Effector memory CD8-positive, alpha-beta T cell (primary cell): ENCODE measurements around the gene RBMS1.

Experiments used
- ATAC-seq: fragments of 150-1000 bp; cut with Tn5 transposase; replicated peaks from 2 replicates; pipeline ENCODE4 v1.10.0; 2021; ENCODE audit warnings: mild to moderate bottlenecking, moderate library complexity
- DNase-seq, 3 experiments: peaks; one replicate each; pipeline ENCODE4 v3.0.0; 2021
- H3K27ac Mint-ChIP-seq, 2 donors: one replicate each; pipeline ENCODE4 v1.8.0; 2022; ENCODE audit warnings: mild to moderate bottlenecking in 2 of 2, mixed read lengths in 2 of 2, moderate library complexity in 2 of 2
- H3K27me3 Mint-ChIP-seq, 2 donors: one replicate each; pipeline ENCODE4 v1.8.0; 2022; ENCODE audit warnings: mixed read lengths in 2 of 2
- H3K36me3 Mint-ChIP-seq: one replicate; pipeline ENCODE4 v1.8.0; 2022; ENCODE audit warnings: mild to moderate bottlenecking, moderate library complexity, mixed read lengths; ENCODE audit not compliant: insufficient read depth
- H3K4me1 Mint-ChIP-seq, 2 donors: one replicate each; pipeline ENCODE4 v1.8.0; 2022; ENCODE audit warnings: low read depth in 2 of 2, mixed read lengths in 2 of 2
- H3K4me3 Mint-ChIP-seq, 2 donors: one replicate each; pipeline ENCODE4 v1.8.0; 2022; ENCODE audit warnings: mild to moderate bottlenecking in 2 of 2, mixed read lengths in 2 of 2, moderate library complexity in 2 of 2
- H3K9me3 Mint-ChIP-seq, 2 donors: one replicate each; pipeline ENCODE4 v1.8.0; 2022; ENCODE audit warnings: mixed read lengths in 2 of 2

Gene RBMS1

GRCh38 chr2:160290598-160290997 is 203.0 kb downstream of the RBMS1 start:
- H3K4me1 Mint-ChIP-seq = peaks cover 19 to 24% of the 10 kb centered on the region in 2 donors
- no peak overlapping the region for H3K4me3 Mint-ChIP-seq
- H3K27ac Mint-ChIP-seq = peak overlapping the region; percentile 84 to 85
- no peak for ATAC-seq
- peaks cover 61% of the 10 kb centered on the region for H3K36me3 Mint-ChIP-seq
- H3K27me3 Mint-ChIP-seq = no peaks in the 10 kb centered on the region
- no peak for DNase-seq
- no peaks in the 10 kb centered on the region for H3K9me3 Mint-ChIP-seq

DNA sequence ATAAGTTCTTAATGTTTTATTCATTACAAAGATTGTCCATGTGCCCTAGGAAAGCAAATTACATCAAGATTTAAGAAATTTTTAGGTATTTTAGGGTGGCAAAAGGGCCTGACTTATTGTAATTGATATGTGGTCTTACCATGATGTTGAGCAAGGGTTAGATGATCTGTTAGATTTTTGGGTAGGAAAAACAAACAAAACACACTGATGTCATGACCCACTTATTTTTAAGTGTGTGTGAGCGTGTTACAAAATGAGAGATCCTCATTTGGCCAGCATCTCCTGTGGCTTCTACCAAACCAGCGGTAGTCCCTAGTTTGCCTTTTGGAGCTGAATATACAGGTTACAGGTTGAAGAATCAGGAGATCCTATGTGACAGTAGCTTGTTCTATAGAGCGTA is 203.8 kb downstream of the RBMS1 start:
- Mint-ChIP-seq H3K27ac (peak overlapping the region; percentile 79 to 85), H3K36me3 (peaks cover 64% of the 10 kb centered on the region), H3K27me3 (no peaks in the 10 kb centered on the region), H3K4me3 (no peak overlapping the region), H3K9me3 (no peaks in the 10 kb centered on the region), H3K4me1 (peaks cover 12 to 19% of the 10 kb centered on the region in 2 donors)
- no peak for DNase-seq
- no peak for ATAC-seq

DNA sequence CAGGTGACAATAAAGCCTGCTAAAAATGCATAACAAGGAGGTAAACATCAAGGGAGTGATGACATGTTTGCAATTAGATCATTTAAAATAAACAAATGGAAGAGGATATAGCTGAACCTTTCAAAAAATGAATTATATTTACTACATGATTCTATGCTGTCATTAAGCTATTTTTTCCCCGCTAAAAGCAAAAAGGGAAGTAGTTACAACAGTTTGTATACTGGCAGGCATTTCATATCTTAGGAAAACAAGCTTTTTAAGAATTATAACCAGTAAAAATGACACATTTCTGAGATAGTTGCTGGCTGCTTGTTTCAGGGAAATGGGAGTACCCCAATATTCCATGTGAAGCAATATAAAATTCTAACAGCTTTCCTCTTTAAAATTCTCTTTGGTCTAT is 204.5 kb downstream of the RBMS1 start:
- Mint-ChIP-seq H3K9me3 (no peaks in the 10 kb centered on the region), H3K27me3 (no peaks in the 10 kb centered on the region), H3K36me3 (peaks cover 71% of the 10 kb centered on the region), H3K27ac (peak overlapping the region; percentile 79 to 85), H3K4me3 (no peak overlapping the region), H3K4me1 (peaks cover 17 to 19% of the 10 kb centered on the region in 2 donors)
- ATAC-seq (no peak), DNase-seq (no peak)

- Mint-ChIP-seq H3K27me3 (no peaks in the 10 kb centered on the region), H3K27ac (peak overlapping the region; percentile 79 to 85), H3K4me3 (no peak overlapping the region), H3K9me3 (no peaks in the 10 kb centered on the region), H3K4me1 (peaks cover 18% of the 10 kb centered on the region in 2 donors), H3K36me3 (peaks cover 76% of the 10 kb centered on the region)
- no peak for ATAC-seq
- DNase-seq = no peak
Observed at GRCh38 chr2:160288324-160288723, 205.3 kb downstream of the RBMS1 start.

- Mint-ChIP-seq H3K9me3 (no peaks in the 10 kb centered on the region), H3K4me3 (no peak overlapping the region), H3K27me3 (no peaks in the 10 kb centered on the region), H3K4me1 (peaks cover 13 to 18% of the 10 kb centered on the region in 2 donors), H3K36me3 (peaks cover 72% of the 10 kb centered on the region), H3K27ac (no peak overlapping the region)
- ATAC-seq (no peak), DNase-seq (no peak)
Observed at GRCh38 chr2:160287476-160287875, 206.1 kb downstream of the RBMS1 start.

DNA sequence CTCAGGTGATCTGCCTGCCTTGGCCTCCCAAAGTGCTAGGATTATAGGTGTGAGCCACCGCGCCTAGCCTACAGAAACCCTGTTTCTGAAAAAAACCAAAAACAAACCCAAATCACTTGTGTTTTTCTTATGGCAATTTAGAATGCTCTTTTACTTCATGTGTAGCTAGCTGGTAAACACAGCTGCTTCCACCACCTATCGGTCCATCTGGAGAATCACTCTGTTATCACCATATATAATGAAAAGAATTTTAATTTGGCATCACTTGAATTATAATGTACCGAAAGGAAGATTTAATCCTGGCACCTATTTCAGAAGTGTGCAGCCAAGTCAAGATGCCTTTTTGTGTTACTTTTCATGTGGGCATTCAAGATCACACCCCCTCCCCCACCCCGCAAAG is 207.1 kb downstream of the RBMS1 start:
- H3K27me3 Mint-ChIP-seq = no peaks in the 10 kb centered on the region
- peaks cover 9 to 13% of the 10 kb centered on the region in 2 donors for H3K4me1 Mint-ChIP-seq
- H3K9me3 Mint-ChIP-seq = no peaks in the 10 kb centered on the region
- no peak overlapping the region for H3K4me3 Mint-ChIP-seq
- DNase-seq (no peak), ATAC-seq (no peak)
- H3K36me3 Mint-ChIP-seq = peaks cover 66% of the 10 kb centered on the region
- no peak overlapping the region for H3K27ac Mint-ChIP-seq

DNA sequence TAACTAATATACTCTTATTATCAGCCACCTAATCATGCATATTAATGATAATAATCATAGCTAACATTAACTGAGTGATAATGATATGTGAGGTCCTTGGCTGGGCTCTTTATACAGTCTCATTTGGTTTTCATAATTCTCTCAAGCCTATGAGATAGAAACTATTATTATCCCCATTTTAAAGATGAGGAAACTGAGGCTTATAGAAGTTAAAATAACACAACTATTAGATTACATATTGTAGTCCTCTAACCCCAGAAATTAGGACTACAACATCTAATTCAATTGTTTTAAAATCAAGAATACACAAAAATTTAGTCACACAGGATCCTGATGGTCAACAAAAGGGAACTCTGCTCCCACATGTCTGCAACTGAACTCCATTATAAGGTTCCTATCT is 209.9 kb downstream of the RBMS1 start:
- Mint-ChIP-seq H3K27ac (no peak overlapping the region), H3K36me3 (peaks cover 59% of the 10 kb centered on the region), H3K27me3 (no peaks in the 10 kb centered on the region), H3K9me3 (no peaks in the 10 kb centered on the region), H3K4me1 (peaks cover 7 to 17% of the 10 kb centered on the region in 2 donors), H3K4me3 (no peak overlapping the region)
- DNase-seq = no peak
- no peak for ATAC-seq

DNA sequence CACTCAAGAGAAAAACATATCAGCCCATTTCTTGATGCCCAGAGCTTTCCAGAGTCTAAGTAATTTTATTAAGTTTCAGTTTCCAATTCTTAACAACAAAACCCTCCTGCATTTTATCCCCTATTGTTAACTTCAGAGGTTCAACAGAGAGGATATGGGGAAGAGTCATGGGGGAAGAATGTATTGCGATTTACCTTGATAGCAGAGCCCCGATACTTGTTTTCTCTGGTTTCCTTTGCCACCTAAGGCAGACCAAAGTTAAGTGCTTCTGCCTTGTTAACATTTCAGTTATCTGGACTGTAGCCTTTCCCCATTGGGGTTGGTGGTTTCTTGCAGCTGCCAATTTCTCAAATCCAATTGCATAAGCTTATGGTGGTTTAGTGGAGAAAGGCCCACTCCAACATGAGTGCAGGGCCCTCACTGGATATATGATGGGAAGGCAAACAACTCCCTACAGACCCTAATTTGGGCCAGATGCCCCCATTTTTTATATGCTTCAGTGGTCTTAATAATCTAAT is 211.5 kb downstream of the RBMS1 start:
- Mint-ChIP-seq H3K27ac (peak overlapping the region; percentile 2 to 7), H3K4me1 (peaks cover 7 to 23% of the 10 kb centered on the region in 2 donors), H3K27me3 (no peaks in the 10 kb centered on the region), H3K4me3 (no peak overlapping the region), H3K9me3 (no peaks in the 10 kb centered on the region), H3K36me3 (peaks cover 64% of the 10 kb centered on the region)
- DNase-seq (no peak), ATAC-seq (no peak)

- Mint-ChIP-seq H3K27me3 (no peaks in the 10 kb centered on the region), H3K27ac (peak overlapping the region; percentile 2 to 7), H3K36me3 (peaks cover 63% of the 10 kb centered on the region), H3K9me3 (no peaks in the 10 kb centered on the region), H3K4me1 (peaks cover 7 to 23% of the 10 kb centered on the region in 2 donors), H3K4me3 (no peak overlapping the region)
- no peak for ATAC-seq
- DNase-seq = no peak
Observed at GRCh38 chr2:160281213-160281612, 212.4 kb downstream of the RBMS1 start.

- peaks cover 63% of the 10 kb centered on the region for H3K36me3 Mint-ChIP-seq
- DNase-seq (no peak), ATAC-seq (peak; percentile 84)
- peaks cover 7 to 23% of the 10 kb centered on the region in 2 donors for H3K4me1 Mint-ChIP-seq
- H3K4me3 Mint-ChIP-seq = peak overlapping the region in 1 of 2 donors; percentile 27
- H3K9me3 Mint-ChIP-seq = no peaks in the 10 kb centered on the region
- H3K27me3 Mint-ChIP-seq = no peaks in the 10 kb centered on the region
- H3K27ac Mint-ChIP-seq = peak overlapping the region; percentile 62 to 89
Observed at GRCh38 chr2:160279813-160280465, 213.7 kb downstream of the RBMS1 start.

DNA sequence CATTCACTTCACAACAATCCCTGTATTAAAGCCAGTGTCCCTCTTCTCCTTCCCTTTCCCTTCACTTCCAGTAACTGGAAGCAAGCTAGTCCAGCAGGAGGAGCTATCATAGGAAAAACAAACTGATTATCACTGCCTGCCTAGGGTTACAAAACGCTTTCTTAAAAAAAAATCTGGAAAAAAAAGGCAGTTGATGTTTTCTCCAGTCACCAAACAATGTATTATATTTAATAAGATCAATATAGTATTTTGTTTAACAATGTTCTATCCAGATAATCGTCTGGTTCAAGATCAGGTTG is 214.8 kb downstream of the RBMS1 start:
- DNase-seq = no peak
- Mint-ChIP-seq H3K4me1 (peaks cover 7 to 17% of the 10 kb centered on the region in 2 donors), H3K27me3 (no peaks in the 10 kb centered on the region), H3K9me3 (no peaks in the 10 kb centered on the region), H3K36me3 (peaks cover 63% of the 10 kb centered on the region), H3K27ac (peak overlapping the region in 1 of 2 donors; percentile 89), H3K4me3 (no peak overlapping the region)
- ATAC-seq = no peak

- peaks cover 7 to 17% of the 10 kb centered on the region in 2 donors for H3K4me1 Mint-ChIP-seq
- no peak for DNase-seq
- H3K27ac Mint-ChIP-seq = peak overlapping the region; percentile 33 to 89
- no peaks in the 10 kb centered on the region for H3K27me3 Mint-ChIP-seq
- H3K36me3 Mint-ChIP-seq = peaks cover 66% of the 10 kb centered on the region
- no peaks in the 10 kb centered on the region for H3K9me3 Mint-ChIP-seq
- H3K4me3 Mint-ChIP-seq = no peak overlapping the region
- ATAC-seq = no peak
Observed at GRCh38 chr2:160278101-160278878, 215.3 kb downstream of the RBMS1 start.

- no peaks in the 10 kb centered on the region for H3K27me3 Mint-ChIP-seq
- peaks cover 74% of the 10 kb centered on the region for H3K36me3 Mint-ChIP-seq
- ATAC-seq = no peak
- no peak for DNase-seq
- H3K4me1 Mint-ChIP-seq = peaks cover 7 to 17% of the 10 kb centered on the region in 2 donors
- no peak overlapping the region for H3K27ac Mint-ChIP-seq
- no peak overlapping the region for H3K4me3 Mint-ChIP-seq
- H3K9me3 Mint-ChIP-seq = no peaks in the 10 kb centered on the region
Observed at GRCh38 chr2:160277151-160277550, 216.5 kb downstream of the RBMS1 start.

DNA sequence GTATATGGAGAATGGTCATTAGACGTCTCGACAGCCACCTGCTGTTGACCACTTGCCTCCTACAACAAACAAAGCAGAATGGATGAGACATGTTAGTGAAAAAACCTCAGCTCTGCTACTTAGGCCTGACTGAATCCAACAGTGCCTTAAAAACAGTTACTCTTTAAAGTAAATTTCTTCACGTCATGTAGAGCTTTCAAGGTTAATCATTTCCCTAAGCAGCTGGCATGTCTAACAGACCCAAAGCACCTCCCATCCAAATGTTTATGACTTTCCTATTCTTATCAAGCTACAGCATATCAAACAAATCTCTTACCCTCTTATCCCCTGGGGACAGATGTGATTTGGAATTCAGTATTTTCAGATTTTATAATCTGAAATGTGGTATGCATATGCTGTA is 218.0 kb downstream of the RBMS1 start:
- ATAC-seq (no peak), DNase-seq (no peak)
- Mint-ChIP-seq H3K4me1 (peaks cover 7 to 19% of the 10 kb centered on the region in 2 donors), H3K27me3 (no peaks in the 10 kb centered on the region), H3K36me3 (peaks cover 86% of the 10 kb centered on the region), H3K9me3 (no peaks in the 10 kb centered on the region), H3K27ac (peak overlapping the region in 1 of 2 donors; percentile 49), H3K4me3 (no peak overlapping the region)
